Liver (tissue), 3 donors: ENCODE measurements around the gene ATP5PD.
"Not testable (repeated sequence)": the region's sequence is repeated elsewhere in the genome, so short reads cannot be mapped to it uniquely, and the experiment has no call there.

Experiments
- FOXA1 ChIP-seq: IDR thresholded peaks from 2 replicates; pipeline ENCODE4 v1.6.1; 2016; ENCODE audit warnings: antibody characterized with exemption
- GABPA ChIP-seq, 2 donors: IDR thresholded peaks in 1 of 2; conservative IDR thresholded peaks in 1 of 2; 2 replicates each; pipeline ENCODE4 v1.6.1; 2016; ENCODE audit warnings: antibody characterized with exemption in 2 of 2, mild to moderate bottlenecking in 1 of 2, moderate library complexity in 1 of 2
- JUND ChIP-seq, 2 donors: IDR thresholded peaks; 2 replicates each; pipeline ENCODE4 v1.6.1; 2016; ENCODE audit warnings: antibody characterized with exemption in 2 of 2
- RAD21 ChIP-seq, 2 donors: IDR thresholded peaks; 2 replicates each; pipeline ENCODE4 v1.6.1; 2016; ENCODE audit warnings: antibody characterized with exemption in 2 of 2, mild to moderate bottlenecking in 2 of 2
- RXRA ChIP-seq, 2 donors: IDR thresholded peaks; 2 replicates each; pipeline ENCODE4 v1.6.1; 2017 to 2018; ENCODE audit warnings: antibody characterized with exemption in 2 of 2, mild to moderate bottlenecking in 1 of 2
- SP1 ChIP-seq: IDR thresholded peaks from 2 replicates; pipeline ENCODE4 v1.6.1; 2018; ENCODE audit warnings: antibody characterized with exemption, mild to moderate bottlenecking
- TAF1 ChIP-seq: conservative IDR thresholded peaks from 2 replicates; pipeline ENCODE4 v1.6.1; 2016; ENCODE audit warnings: antibody characterized with exemption, mild to moderate bottlenecking
- YY1 ChIP-seq: IDR thresholded peaks from 2 replicates; pipeline ENCODE4 v1.6.1; 2016; ENCODE audit warnings: antibody characterized with exemption, mild to moderate bottlenecking
- TF ChIP-seq, protein P1 (sequence below): fragments of 150-350 bp; IDR thresholded peaks from 2 replicates; pipeline ENCODE4 v1.5.1; 2017; ENCODE audit warnings: improper control_type of control experiment, low read depth, low read length; ENCODE audit not compliant: missing input control
- TF ChIP-seq, protein P2 (sequence below): IDR thresholded peaks from 2 replicates; pipeline ENCODE4 v1.6.1; 2016; ENCODE audit warnings: antibody characterized with exemption
- TF ChIP-seq, protein P3 (sequence below): IDR thresholded peaks from 2 replicates; pipeline ENCODE4 v1.6.1; 2016; ENCODE audit warnings: antibody characterized with exemption
- TF ChIP-seq, protein P4 (sequence below): IDR thresholded peaks from 2 replicates; pipeline ENCODE4 v1.6.1; 2016; ENCODE audit warnings: antibody characterized with exemption
- TF ChIP-seq, protein P5 (sequence below): IDR thresholded peaks from 2 replicates; pipeline ENCODE4 v1.6.1; 2016; ENCODE audit warnings: antibody characterized with exemption, mild to moderate bottlenecking
- donor health status: healthy.
- donor health status: healthy.

DNA sequence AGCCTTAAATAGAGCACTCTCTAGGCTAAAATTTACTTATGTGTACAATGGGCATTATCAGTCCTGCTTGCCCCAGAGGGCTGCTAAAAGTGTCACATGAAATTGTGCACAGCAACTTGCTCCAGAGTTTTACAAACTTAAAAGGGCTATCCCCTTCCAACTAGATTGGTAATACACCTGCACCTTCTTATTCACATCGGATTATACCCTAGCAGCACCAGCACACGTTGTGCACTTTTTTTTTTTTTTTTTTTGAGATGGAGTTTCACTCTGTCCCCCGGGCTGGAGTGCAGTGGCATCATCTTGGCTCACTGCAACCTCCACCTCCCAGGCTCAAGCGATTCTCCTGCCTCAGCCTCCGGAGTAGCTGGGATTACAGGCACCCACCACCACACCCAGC lies 3.0 kb downstream of the ATP5PD start:
- TF ChIP-seq, protein P1, sequence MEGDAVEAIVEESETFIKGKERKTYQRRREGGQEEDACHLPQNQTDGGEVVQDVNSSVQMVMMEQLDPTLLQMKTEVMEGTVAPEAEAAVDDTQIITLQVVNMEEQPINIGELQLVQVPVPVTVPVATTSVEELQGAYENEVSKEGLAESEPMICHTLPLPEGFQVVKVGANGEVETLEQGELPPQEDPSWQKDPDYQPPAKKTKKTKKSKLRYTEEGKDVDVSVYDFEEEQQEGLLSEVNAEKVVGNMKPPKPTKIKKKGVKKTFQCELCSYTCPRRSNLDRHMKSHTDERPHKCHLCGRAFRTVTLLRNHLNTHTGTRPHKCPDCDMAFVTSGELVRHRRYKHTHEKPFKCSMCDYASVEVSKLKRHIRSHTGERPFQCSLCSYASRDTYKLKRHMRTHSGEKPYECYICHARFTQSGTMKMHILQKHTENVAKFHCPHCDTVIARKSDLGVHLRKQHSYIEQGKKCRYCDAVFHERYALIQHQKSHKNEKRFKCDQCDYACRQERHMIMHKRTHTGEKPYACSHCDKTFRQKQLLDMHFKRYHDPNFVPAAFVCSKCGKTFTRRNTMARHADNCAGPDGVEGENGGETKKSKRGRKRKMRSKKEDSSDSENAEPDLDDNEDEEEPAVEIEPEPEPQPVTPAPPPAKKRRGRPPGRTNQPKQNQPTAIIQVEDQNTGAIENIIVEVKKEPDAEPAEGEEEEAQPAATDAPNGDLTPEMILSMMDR: not testable (repeated sequence)
- TF ChIP-seq, protein P2, sequence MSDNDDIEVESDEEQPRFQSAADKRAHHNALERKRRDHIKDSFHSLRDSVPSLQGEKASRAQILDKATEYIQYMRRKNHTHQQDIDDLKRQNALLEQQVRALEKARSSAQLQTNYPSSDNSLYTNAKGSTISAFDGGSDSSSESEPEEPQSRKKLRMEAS: not testable (repeated sequence)
- TF ChIP-seq GABPA (IDR thresholded peaks at IDR 0.05 in 1 of 2, conservative IDR thresholded peaks at IDR 0.05 in 1 of 2); FOXA1; YY1; JUND (IDR thresholded peaks at IDR 0.05); SP1; RXRA (IDR thresholded peaks at IDR 0.05); TAF1; RAD21 (IDR thresholded peaks at IDR 0.05): not testable (repeated sequence)
- TF ChIP-seq, protein P3, sequence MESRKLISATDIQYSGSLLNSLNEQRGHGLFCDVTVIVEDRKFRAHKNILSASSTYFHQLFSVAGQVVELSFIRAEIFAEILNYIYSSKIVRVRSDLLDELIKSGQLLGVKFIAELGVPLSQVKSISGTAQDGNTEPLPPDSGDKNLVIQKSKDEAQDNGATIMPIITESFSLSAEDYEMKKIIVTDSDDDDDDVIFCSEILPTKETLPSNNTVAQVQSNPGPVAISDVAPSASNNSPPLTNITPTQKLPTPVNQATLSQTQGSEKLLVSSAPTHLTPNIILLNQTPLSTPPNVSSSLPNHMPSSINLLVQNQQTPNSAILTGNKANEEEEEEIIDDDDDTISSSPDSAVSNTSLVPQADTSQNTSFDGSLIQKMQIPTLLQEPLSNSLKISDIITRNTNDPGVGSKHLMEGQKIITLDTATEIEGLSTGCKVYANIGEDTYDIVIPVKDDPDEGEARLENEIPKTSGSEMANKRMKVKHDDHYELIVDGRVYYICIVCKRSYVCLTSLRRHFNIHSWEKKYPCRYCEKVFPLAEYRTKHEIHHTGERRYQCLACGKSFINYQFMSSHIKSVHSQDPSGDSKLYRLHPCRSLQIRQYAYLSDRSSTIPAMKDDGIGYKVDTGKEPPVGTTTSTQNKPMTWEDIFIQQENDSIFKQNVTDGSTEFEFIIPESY: not testable (repeated sequence)
- TF ChIP-seq, protein P4, sequence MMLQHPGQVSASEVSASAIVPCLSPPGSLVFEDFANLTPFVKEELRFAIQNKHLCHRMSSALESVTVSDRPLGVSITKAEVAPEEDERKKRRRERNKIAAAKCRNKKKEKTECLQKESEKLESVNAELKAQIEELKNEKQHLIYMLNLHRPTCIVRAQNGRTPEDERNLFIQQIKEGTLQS: not testable (repeated sequence)
- TF ChIP-seq, protein P5, sequence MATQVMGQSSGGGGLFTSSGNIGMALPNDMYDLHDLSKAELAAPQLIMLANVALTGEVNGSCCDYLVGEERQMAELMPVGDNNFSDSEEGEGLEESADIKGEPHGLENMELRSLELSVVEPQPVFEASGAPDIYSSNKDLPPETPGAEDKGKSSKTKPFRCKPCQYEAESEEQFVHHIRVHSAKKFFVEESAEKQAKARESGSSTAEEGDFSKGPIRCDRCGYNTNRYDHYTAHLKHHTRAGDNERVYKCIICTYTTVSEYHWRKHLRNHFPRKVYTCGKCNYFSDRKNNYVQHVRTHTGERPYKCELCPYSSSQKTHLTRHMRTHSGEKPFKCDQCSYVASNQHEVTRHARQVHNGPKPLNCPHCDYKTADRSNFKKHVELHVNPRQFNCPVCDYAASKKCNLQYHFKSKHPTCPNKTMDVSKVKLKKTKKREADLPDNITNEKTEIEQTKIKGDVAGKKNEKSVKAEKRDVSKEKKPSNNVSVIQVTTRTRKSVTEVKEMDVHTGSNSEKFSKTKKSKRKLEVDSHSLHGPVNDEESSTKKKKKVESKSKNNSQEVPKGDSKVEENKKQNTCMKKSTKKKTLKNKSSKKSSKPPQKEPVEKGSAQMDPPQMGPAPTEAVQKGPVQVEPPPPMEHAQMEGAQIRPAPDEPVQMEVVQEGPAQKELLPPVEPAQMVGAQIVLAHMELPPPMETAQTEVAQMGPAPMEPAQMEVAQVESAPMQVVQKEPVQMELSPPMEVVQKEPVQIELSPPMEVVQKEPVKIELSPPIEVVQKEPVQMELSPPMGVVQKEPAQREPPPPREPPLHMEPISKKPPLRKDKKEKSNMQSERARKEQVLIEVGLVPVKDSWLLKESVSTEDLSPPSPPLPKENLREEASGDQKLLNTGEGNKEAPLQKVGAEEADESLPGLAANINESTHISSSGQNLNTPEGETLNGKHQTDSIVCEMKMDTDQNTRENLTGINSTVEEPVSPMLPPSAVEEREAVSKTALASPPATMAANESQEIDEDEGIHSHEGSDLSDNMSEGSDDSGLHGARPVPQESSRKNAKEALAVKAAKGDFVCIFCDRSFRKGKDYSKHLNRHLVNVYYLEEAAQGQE: not testable (repeated sequence)
